ENCODE data around the gene TPO.

- no peak for TF ChIP-seq FOXP1 (CRISPR knock-in tag; IDR thresholded peaks at IDR 0.05; ENCODE audit: borderline replicate concordance)
- TF ChIP-seq USF2 (CRISPR knock-in tag; IDR thresholded peaks at IDR 0.05), result no peak
- TF ChIP-seq CTCF (IDR thresholded peaks at IDR 0.05), result no peak
- TF ChIP-seq TP53 (CRISPR knock-in tag; IDR thresholded peaks at IDR 0.05), result no peak
- TF ChIP-seq MAX (CRISPR knock-in tag; IDR thresholded peaks at IDR 0.05), result no peak
These were observed at the start of gene TPO for GRCh38 chr2:1413156-1413710.
